ENCODE data around the gene FNDC3B. TPM values are rescaled to one million over a fixed set of nuclear protein-coding genes. Genes with fewer than 3 reads are reported as not detected.

FNDC3B gene
- total and polyA plus RNA-seq, 2 donors (not counting 1 experiment from before 2014, with no cell fraction given) = 1.2 to 9.2 TPM

- H3K4me2 ChIP-seq (replicated peaks; ENCODE audit: low read depth, low read length, poor library complexity, severe bottlenecking) = no peak overlapping the region
- H3K27ac ChIP-seq (ENCODE audit: low read length in 2 of 2) = no peak overlapping the region
- H3K27me3 ChIP-seq (replicated peaks in 1 of 4; ENCODE audit: control extremely low read depth in 1 of 4, control insufficient read depth in 3 of 4, insufficient read depth in 4 of 4, low read length in 3 of 4) = no peaks in the 10 kb centered on the region
- ChIA-PET POLR2A (no interaction called here), CTCF (no interaction called here)
- ATAC-seq (ENCODE audit: low read depth) (no peak), DNase-seq (no peak)
- Mint-ChIP-seq H3K9me3 (ENCODE audit: insufficient read depth) (no peaks in the 10 kb centered on the region), H3K27me3 (no peaks in the 10 kb centered on the region), H3K27ac (no peak overlapping the region), H3K4me1 (no peaks in the 10 kb centered on the region), H3K4me3 (no peak overlapping the region)
- no peak overlapping the region for H3K9ac ChIP-seq (ENCODE audit: low read length)
- no peak overlapping the region for H3K4me3 ChIP-seq (ENCODE audit: control extremely low read depth in 1 of 5, extremely low read depth in 1 of 5, insufficient read depth in 1 of 5, low read depth in 2 of 5, low read length in 4 of 5)
- intact Hi-C loops (cut with micrococcal nuclease) = no loop called here
- H4K20me1 ChIP-seq (ENCODE audit: control insufficient read depth, insufficient read depth, low read length, poor library complexity, severe bottlenecking) = no peaks in the 10 kb centered on the region
- no peaks in the 10 kb centered on the region for H3K4me1 ChIP-seq (ENCODE audit: control insufficient read depth in 2 of 2, insufficient read depth in 2 of 2, low read length in 2 of 2)
- 94% methylated on average over 2 of the region's 2 CpGs for WGBS (ENCODE audit: insufficient coverage)
- TF ChIP-seq EZH2 (IDR thresholded peaks at IDR 0.05; ENCODE audit: borderline replicate concordance, insufficient read depth, low read depth, low read length, poor library complexity, severe bottlenecking) = no peak
- TF ChIP-seq, protein P1, sequence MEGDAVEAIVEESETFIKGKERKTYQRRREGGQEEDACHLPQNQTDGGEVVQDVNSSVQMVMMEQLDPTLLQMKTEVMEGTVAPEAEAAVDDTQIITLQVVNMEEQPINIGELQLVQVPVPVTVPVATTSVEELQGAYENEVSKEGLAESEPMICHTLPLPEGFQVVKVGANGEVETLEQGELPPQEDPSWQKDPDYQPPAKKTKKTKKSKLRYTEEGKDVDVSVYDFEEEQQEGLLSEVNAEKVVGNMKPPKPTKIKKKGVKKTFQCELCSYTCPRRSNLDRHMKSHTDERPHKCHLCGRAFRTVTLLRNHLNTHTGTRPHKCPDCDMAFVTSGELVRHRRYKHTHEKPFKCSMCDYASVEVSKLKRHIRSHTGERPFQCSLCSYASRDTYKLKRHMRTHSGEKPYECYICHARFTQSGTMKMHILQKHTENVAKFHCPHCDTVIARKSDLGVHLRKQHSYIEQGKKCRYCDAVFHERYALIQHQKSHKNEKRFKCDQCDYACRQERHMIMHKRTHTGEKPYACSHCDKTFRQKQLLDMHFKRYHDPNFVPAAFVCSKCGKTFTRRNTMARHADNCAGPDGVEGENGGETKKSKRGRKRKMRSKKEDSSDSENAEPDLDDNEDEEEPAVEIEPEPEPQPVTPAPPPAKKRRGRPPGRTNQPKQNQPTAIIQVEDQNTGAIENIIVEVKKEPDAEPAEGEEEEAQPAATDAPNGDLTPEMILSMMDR (IDR thresholded peaks at IDR 0.05) = no peak
- H3K36me3 ChIP-seq (replicated peaks in 1 of 2; ENCODE audit: control extremely low read depth in 1 of 2, control insufficient read depth in 1 of 2, extremely low read depth in 1 of 2, insufficient read depth in 2 of 2, low read length in 1 of 2) = no peaks in the 10 kb centered on the region
- H2AFZ ChIP-seq (ENCODE audit: insufficient read depth, low read depth, low read length, poor library complexity, severe bottlenecking) = no peak overlapping the region
- no peaks in the 10 kb centered on the region for H3K79me2 ChIP-seq (ENCODE audit: control insufficient read depth, insufficient read depth, low read length)
- peaks cover 0 to 3% (median 0%) of the 10 kb centered on the region in 3 donors for H3K9me3 ChIP-seq (ENCODE audit: control extremely low read depth in 1 of 3, control insufficient read depth in 2 of 3, insufficient read depth in 1 of 3, low read length in 2 of 3)
These were observed 141.1 kb downstream of the FNDC3B start for GRCh38 chr3:172180473-172180872.

DNA sequence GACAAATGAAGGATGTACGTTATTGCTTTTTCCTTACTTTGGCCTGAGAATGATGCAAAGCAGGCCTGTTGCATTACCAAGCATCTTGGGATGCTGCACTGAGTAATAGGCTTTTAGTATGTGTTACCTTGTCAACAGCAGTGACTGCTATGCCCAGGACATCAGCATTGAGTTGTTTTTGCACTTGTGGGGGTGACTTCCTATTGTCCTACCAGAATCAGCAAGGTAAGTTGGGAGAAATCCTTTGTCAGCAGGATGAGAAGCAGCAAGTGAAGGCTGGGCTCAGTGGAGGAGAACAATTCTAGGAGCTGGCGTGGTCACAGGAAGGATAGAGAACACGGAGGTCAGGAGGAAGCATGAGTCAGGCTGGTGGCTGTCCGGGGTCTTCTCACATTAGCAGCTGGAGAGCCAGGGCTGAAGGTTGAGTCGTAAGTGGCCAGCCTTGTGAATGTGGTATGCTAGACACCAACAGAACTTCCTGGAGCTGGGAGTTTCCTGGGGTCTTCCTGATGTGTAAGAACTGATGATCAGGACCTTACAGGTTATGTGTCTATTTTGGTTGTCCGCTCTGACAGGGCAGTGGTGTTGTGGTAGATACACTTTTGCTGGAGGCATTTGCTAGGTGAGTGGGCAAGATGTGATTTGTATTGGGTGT lies 142.7 kb downstream of the FNDC3B start:
- Histone ChIP-seq H2AFZ (ENCODE audit: insufficient read depth, low read depth, low read length, poor library complexity, severe bottlenecking) (no peak overlapping the region), H3K4me1 (ENCODE audit: control insufficient read depth in 2 of 2, insufficient read depth in 2 of 2, low read length in 2 of 2) (no peaks in the 10 kb centered on the region), H3K9me3 (ENCODE audit: control extremely low read depth in 1 of 3, control insufficient read depth in 2 of 3, insufficient read depth in 1 of 3, low read length in 2 of 3) (peaks cover 0 to 3% (median 0%) of the 10 kb centered on the region in 3 donors), H3K27ac (ENCODE audit: low read length in 2 of 2) (no peak overlapping the region), H3K36me3 (replicated peaks in 1 of 2; ENCODE audit: control extremely low read depth in 1 of 2, control insufficient read depth in 1 of 2, extremely low read depth in 1 of 2, insufficient read depth in 2 of 2, low read length in 1 of 2) (no peaks in the 10 kb centered on the region), H3K27me3 (replicated peaks in 1 of 4; ENCODE audit: control extremely low read depth in 1 of 4, control insufficient read depth in 3 of 4, insufficient read depth in 4 of 4, low read length in 3 of 4) (no peaks in the 10 kb centered on the region), H3K4me2 (replicated peaks; ENCODE audit: low read depth, low read length, poor library complexity, severe bottlenecking) (no peak overlapping the region), H4K20me1 (ENCODE audit: control insufficient read depth, insufficient read depth, low read length, poor library complexity, severe bottlenecking) (no peaks in the 10 kb centered on the region), H3K79me2 (ENCODE audit: control insufficient read depth, insufficient read depth, low read length) (no peaks in the 10 kb centered on the region), H3K4me3 (ENCODE audit: control extremely low read depth in 1 of 5, extremely low read depth in 1 of 5, insufficient read depth in 1 of 5, low read depth in 2 of 5, low read length in 4 of 5) (no peak overlapping the region), H3K9ac (ENCODE audit: low read length) (no peak overlapping the region)
- no peak for ATAC-seq (ENCODE audit: low read depth)
- ChIA-PET CTCF (no interaction called here), POLR2A (no interaction called here)
- TF ChIP-seq, protein P1 (IDR thresholded peaks at IDR 0.05) = no peak
- no peak for TF ChIP-seq EZH2 (IDR thresholded peaks at IDR 0.05; ENCODE audit: borderline replicate concordance, insufficient read depth, low read depth, low read length, poor library complexity, severe bottlenecking)
- no peaks in the 10 kb centered on the region for H3K27me3 Mint-ChIP-seq
- no peak for DNase-seq
- no peaks in the 10 kb centered on the region for H3K4me1 Mint-ChIP-seq
- H3K4me3 Mint-ChIP-seq = no peak overlapping the region
- H3K27ac Mint-ChIP-seq = no peak overlapping the region
- intact Hi-C loops (cut with micrococcal nuclease) = no loop called here
- whole genome bisulfite sequencing (ENCODE audit: insufficient coverage) = 74% methylated on average over 6 of the region's 6 CpGs
- H3K9me3 Mint-ChIP-seq (ENCODE audit: insufficient read depth) = no peaks in the 10 kb centered on the region

Data from B cell (primary cell).